MCF 10A (cell line): ENCODE results near the gene CCDC181. TPM values are rescaled to one million over a fixed set of nuclear protein-coding genes. Genes with fewer than 3 reads are reported as not detected.
A peak's percentile ranks its signal among the peaks of the same experiment; 100 is the strongest.

Source experiments
- BruUV-seq: library from RNA; stranded (reverse); fragments of 400-500 nt; replicated peaks from 2 replicates; lab custom pipeline; 2021; lab: Mats Ljungman, UMichigan
- CTCF ChIA-PET: fragments of 300-600 bp; sonication (Branson Sonifier 250); formaldehyde crosslinking; extraction: SDS; loops from one replicate; lab custom pipeline; 2021; ENCODE audit warnings: antibody characterized with exemption, inconsistent platforms; lab: Yijun Ruan, JAX
- POLR2A ChIA-PET: fragments of 300-600, 350-650 bp; sonication (Branson Sonifier 250); formaldehyde crosslinking; extraction: SDS; loops from one replicate; lab custom pipeline; 2020; ENCODE audit warnings: antibody characterized with exemption, inconsistent platforms; lab: Yijun Ruan, JAX
- DNase-seq: peaks from one replicate; pipeline ENCODE4 v3.0.0-alpha.2; 2018; ENCODE audit not compliant: unreplicated experiment
- H3K27ac Mint-ChIP-seq: one replicate; pipeline ENCODE4 v1.8.0; 2022; ENCODE audit warnings: mild to moderate bottlenecking, low read depth, mixed read lengths; ENCODE audit not compliant: unreplicated experiment
- H3K27me3 Mint-ChIP-seq: one replicate; pipeline ENCODE4 v1.8.0; 2022; ENCODE audit warnings: mixed read lengths; ENCODE audit not compliant: insufficient read depth, unreplicated experiment
- H3K36me3 Mint-ChIP-seq: one replicate; pipeline ENCODE4 v1.8.0; 2022; ENCODE audit warnings: mild to moderate bottlenecking, moderate library complexity, mixed read lengths; ENCODE audit not compliant: insufficient read depth, unreplicated experiment
- H3K4me1 Mint-ChIP-seq: one replicate; pipeline ENCODE4 v1.8.0; 2022; ENCODE audit warnings: mixed read lengths; ENCODE audit not compliant: insufficient read depth, unreplicated experiment
- H3K4me3 Mint-ChIP-seq: one replicate; pipeline ENCODE4 v1.8.0; 2022; ENCODE audit warnings: mild to moderate bottlenecking, moderate library complexity, mixed read lengths; ENCODE audit not compliant: unreplicated experiment
- H3K9me3 Mint-ChIP-seq: one replicate; pipeline ENCODE4 v1.8.0; 2022; ENCODE audit warnings: mixed read lengths; ENCODE audit not compliant: unreplicated experiment
- intact Hi-C: fragments of 100-400 bp; cut with micrococcal nuclease; formaldehyde crosslinking; loops from 2 replicates; pipeline ENCODE4 v1.14.1; 2022
- total RNA-seq: library from RNA; stranded (reverse); gene quantifications from 2 replicates; pipeline ENCODE4 v1.2.3, GENCODE V29; 2022
- TF ChIP-seq, protein P1 (sequence below): fragments of 200-600 bp; IDR thresholded peaks from one replicate; pipeline ENCODE4 v1.8.0; 2022; ENCODE audit warnings: antibody characterized with exemption, mild to moderate bottlenecking; ENCODE audit not compliant: unreplicated experiment

Gene CCDC181
- total RNA-seq, 1 experiment from 2014 or later = not detected

DNA sequence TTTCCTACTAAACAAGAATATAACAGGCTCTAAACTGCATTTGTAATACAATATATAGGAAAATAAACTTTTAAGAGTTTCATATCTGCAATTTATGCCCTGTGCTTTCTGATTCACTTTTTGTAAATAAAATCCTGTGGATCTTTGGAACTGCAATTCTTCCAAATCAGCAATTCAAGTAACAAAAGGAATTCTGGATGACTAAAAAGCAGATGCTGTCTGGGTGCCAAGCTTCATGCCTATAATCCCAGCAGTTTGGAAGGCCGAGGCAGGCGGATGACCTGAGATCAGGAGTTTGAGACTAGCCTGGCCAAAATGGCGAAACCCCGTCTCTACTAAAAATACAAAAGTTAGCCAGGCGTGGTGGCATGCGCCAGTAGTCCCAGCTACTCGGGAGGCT is 66.0 kb downstream of the CCDC181 start:
- H3K27me3 Mint-ChIP-seq = no peaks in the 10 kb centered on the region
- no peak overlapping the region for H3K4me3 Mint-ChIP-seq
- CTCF ChIA-PET = interaction anchor here (0.6 to 3.7 kb wide), 8 partner anchors 13 to 1019 kb away, joined by 3 to 32 read pairs (median 6); no protein-coding TSS in a partner anchor

GRCh38 chr1:169360415-169360814 is 66.9 kb downstream of the CCDC181 start:
- TF ChIP-seq, protein P1, sequence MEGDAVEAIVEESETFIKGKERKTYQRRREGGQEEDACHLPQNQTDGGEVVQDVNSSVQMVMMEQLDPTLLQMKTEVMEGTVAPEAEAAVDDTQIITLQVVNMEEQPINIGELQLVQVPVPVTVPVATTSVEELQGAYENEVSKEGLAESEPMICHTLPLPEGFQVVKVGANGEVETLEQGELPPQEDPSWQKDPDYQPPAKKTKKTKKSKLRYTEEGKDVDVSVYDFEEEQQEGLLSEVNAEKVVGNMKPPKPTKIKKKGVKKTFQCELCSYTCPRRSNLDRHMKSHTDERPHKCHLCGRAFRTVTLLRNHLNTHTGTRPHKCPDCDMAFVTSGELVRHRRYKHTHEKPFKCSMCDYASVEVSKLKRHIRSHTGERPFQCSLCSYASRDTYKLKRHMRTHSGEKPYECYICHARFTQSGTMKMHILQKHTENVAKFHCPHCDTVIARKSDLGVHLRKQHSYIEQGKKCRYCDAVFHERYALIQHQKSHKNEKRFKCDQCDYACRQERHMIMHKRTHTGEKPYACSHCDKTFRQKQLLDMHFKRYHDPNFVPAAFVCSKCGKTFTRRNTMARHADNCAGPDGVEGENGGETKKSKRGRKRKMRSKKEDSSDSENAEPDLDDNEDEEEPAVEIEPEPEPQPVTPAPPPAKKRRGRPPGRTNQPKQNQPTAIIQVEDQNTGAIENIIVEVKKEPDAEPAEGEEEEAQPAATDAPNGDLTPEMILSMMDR = no peak
- POLR2A ChIA-PET = interaction anchor here (0.5 to 1.8 kb wide), 3 partner anchors 12 to 641 kb away, joined by 3 to 4 read pairs (median 3); no protein-coding TSS in a partner anchor
- no peaks in the 10 kb centered on the region for H3K36me3 Mint-ChIP-seq
- no TSS peak for BruUV-seq
- intact Hi-C loops = loop anchor here (10.0 kb wide), 2 partner anchors 434 to 646 kb away; partner anchors contain the start of gene METTL18
- H3K4me3 Mint-ChIP-seq = no peak overlapping the region
- H3K27me3 Mint-ChIP-seq = no peaks in the 10 kb centered on the region
- CTCF ChIA-PET = interaction anchor here (0.6 to 3.7 kb wide), 10 partner anchors 12 to 1241 kb away, joined by 3 to 32 read pairs (median 4); no protein-coding TSS in a partner anchor
- H3K4me1 Mint-ChIP-seq = peaks cover 26% of the 10 kb centered on the region
- H3K27ac Mint-ChIP-seq = no peak overlapping the region
- no peaks in the 10 kb centered on the region for H3K9me3 Mint-ChIP-seq
- no peak for DNase-seq

More for the DNA sequence above, 66.0 kb downstream of the CCDC181 start:
- DNase-seq = no peak
- intact Hi-C loops = loop anchor here (10.0 kb wide), 2 partner anchors 434 to 646 kb away; partner anchors contain the start of gene METTL18
- Mint-ChIP-seq H3K36me3 (no peaks in the 10 kb centered on the region), H3K27ac (no peak overlapping the region), H3K9me3 (no peaks in the 10 kb centered on the region), H3K4me1 (peaks cover 17% of the 10 kb centered on the region)
- BruUV-seq = no TSS peak
- POLR2A ChIA-PET = interaction anchor here (0.7 to 1.8 kb wide), 3 partner anchors 13 to 746 kb away, joined by 3 to 4 read pairs (median 4); no protein-coding TSS in a partner anchor
- TF ChIP-seq, protein P1 = no peak

DNA sequence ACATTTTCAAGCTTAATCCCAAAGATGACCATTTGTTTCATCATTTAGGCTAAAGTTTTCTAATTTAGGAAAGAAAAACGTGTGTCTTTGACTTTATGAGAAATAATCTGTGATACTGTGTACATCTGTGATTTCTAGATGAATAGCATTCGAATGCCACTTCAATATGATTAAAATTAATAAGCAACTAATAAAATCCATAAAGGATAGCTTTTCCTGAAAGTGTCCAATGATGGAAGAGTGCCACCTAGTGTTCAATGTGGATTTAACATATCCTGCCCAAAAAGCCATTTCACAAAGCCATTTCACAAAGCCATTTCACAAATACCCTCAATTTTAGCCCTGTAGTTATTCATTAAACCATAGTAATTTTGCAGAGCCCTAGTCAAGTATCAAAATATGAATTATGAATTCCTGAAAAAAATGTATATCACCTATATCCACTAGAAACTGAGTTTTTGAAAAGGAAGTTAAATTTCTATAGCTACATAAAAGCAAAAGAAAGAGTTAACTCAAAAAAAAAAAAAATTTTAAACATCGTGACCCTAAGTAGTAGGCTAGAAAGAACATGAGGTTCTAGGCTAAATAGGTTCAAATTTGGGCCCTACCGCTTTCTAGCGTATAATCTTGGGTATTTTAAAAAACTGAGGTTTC is 78.8 kb downstream of the CCDC181 start:
- ChIA-PET POLR2A (interaction anchor here (0.6 to 2.5 kb wide), 12 partner anchors 9 to 1170 kb away, joined by 3 to 14 read pairs (median 4); partner anchors contain the start of genes ATP1B1 and TIPRL), CTCF (interaction anchor here (0.6 to 12.0 kb wide), 66 partner anchors 7 to 1632 kb away, joined by 3 to 341 read pairs (median 4); partner anchors contain the start of genes ATP1B1, BLZF1 and NME7)
- TF ChIP-seq, protein P1 = peak; percentile 84
- no peaks in the 10 kb centered on the region for H3K9me3 Mint-ChIP-seq
- H3K27ac Mint-ChIP-seq = no peak overlapping the region
- BruUV-seq = no TSS peak
- H3K4me3 Mint-ChIP-seq = no peak overlapping the region
- DNase-seq = peak; percentile 77
- no peaks in the 10 kb centered on the region for H3K36me3 Mint-ChIP-seq
- no peaks in the 10 kb centered on the region for H3K27me3 Mint-ChIP-seq
- intact Hi-C loops = loop anchor here (1.0 to 5.0 kb wide), 6 partner anchors 240 to 1006 kb away; no protein-coding TSS in a partner anchor
- no peaks in the 10 kb centered on the region for H3K4me1 Mint-ChIP-seq
